HEK293 (cell line): ENCODE data around the gene TAPBP.

Experiments used
- GFI1B ChIP-seq: fragments of 450-650 bp; formaldehyde crosslinking; IDR thresholded peaks from 2 replicates; pipeline ENCODE4 v1.5.1; 2016; ENCODE audit warnings: missing biosample characterization, missing genetic modification characterization
- KLF10 ChIP-seq: fragments of 450-650 bp; IDR thresholded peaks from 2 replicates; pipeline ENCODE4 v1.5.1; 2018; ENCODE audit warnings: missing biosample characterization, mild to moderate bottlenecking, missing genetic modification characterization
- KLF7 ChIP-seq: fragments of 450-650 bp; formaldehyde crosslinking; IDR thresholded peaks from 2 replicates; pipeline ENCODE4 v1.5.1; 2016; ENCODE audit warnings: missing biosample characterization, missing genetic modification characterization, borderline replicate concordance
- KLF9 ChIP-seq: fragments of 450-650 bp; formaldehyde crosslinking; IDR thresholded peaks from 2 replicates; pipeline ENCODE4 v1.5.1; 2016; ENCODE audit warnings: missing biosample characterization, missing genetic modification characterization, low read depth
- YY2 ChIP-seq: fragments of 450-650 bp; formaldehyde crosslinking; IDR thresholded peaks from 2 replicates; pipeline ENCODE4 v1.5.1; 2016; ENCODE audit warnings: missing biosample characterization, missing genetic modification characterization
- ZEB2 ChIP-seq: fragments of 450-650 bp; formaldehyde crosslinking; IDR thresholded peaks from 2 replicates; pipeline ENCODE4 v1.5.1; 2016; ENCODE audit warnings: missing biosample characterization, missing genetic modification characterization
- ZNF2 ChIP-seq: fragments of 450-650 bp; formaldehyde crosslinking; IDR thresholded peaks from 2 replicates; pipeline ENCODE4 v1.5.1; 2016; ENCODE audit warnings: missing biosample characterization, missing genetic modification characterization
- ZNF24 ChIP-seq: fragments of 450-650 bp; formaldehyde crosslinking; IDR thresholded peaks from 2 replicates; pipeline ENCODE4 v1.5.1; 2016; ENCODE audit warnings: missing biosample characterization, missing genetic modification characterization
- ZNF292 ChIP-seq: fragments of 450-650 bp; formaldehyde crosslinking; IDR thresholded peaks from 2 replicates; pipeline ENCODE4 v1.5.1; 2016; ENCODE audit warnings: low read depth, missing biosample characterization, missing genetic modification characterization, borderline replicate concordance
- ZNF394 ChIP-seq: fragments of 450-650 bp; formaldehyde crosslinking; IDR thresholded peaks from 2 replicates; pipeline ENCODE4 v1.5.1; 2016; ENCODE audit warnings: missing biosample characterization, missing genetic modification characterization, mild to moderate bottlenecking, moderate library complexity, borderline replicate concordance
- ZNF473 ChIP-seq: fragments of 450-650 bp; formaldehyde crosslinking; IDR thresholded peaks from 2 replicates; pipeline ENCODE4 v1.5.1; 2017; ENCODE audit warnings: missing biosample characterization, missing genetic modification characterization
- ZNF501 ChIP-seq: fragments of 450-650 bp; formaldehyde crosslinking; IDR thresholded peaks from 2 replicates; pipeline ENCODE4 v1.5.1; 2016; ENCODE audit warnings: missing biosample characterization, missing genetic modification characterization
- ZNF555 ChIP-seq: fragments of 450-650 bp; formaldehyde crosslinking; conservative IDR thresholded peaks from 2 replicates; pipeline ENCODE4 v1.5.1; 2017; ENCODE audit warnings: missing biosample characterization, mild to moderate bottlenecking, missing genetic modification characterization, inconsistent platforms
- ZNF626 ChIP-seq: fragments of 450-650 bp; sonication (Bioruptor Pico); formaldehyde crosslinking; IDR thresholded peaks from 2 replicates; pipeline ENCODE4 v1.5.1; 2018; ENCODE audit warnings: missing biosample characterization, missing genetic modification characterization, inconsistent platforms
- ZNF670 ChIP-seq: fragments of 450-650 bp; formaldehyde crosslinking; IDR thresholded peaks from 2 replicates; pipeline ENCODE4 v1.5.1; 2016; ENCODE audit warnings: missing biosample characterization, missing genetic modification characterization, low read depth
- ZNF76 ChIP-seq: fragments of 450-650 bp; formaldehyde crosslinking; IDR thresholded peaks from 2 replicates; pipeline ENCODE4; 2016; ENCODE audit warnings: low read depth, missing biosample characterization, missing genetic modification characterization, borderline replicate concordance
- ZSCAN16 ChIP-seq: fragments of 450-650 bp; formaldehyde crosslinking; IDR thresholded peaks from 2 replicates; pipeline ENCODE4 v1.5.1; 2016; ENCODE audit warnings: missing biosample characterization, missing genetic modification characterization
- TF ChIP-seq, protein P1 (sequence below): IDR thresholded peaks from 2 replicates; pipeline ENCODE4 v1.6.1; 2011; ENCODE audit warnings: mild to moderate bottlenecking, low read depth, low read length, borderline replicate concordance
- TF ChIP-seq, protein P2 (sequence below): fragments of 450-650 bp; formaldehyde crosslinking; conservative IDR thresholded peaks from 2 replicates; pipeline ENCODE4 v1.5.1; 2016; ENCODE audit warnings: low read depth, missing biosample characterization, missing genetic modification characterization
- TF ChIP-seq, protein P3 (sequence below): fragments of 450-650 bp; formaldehyde crosslinking; IDR thresholded peaks from 2 replicates; pipeline ENCODE4 v1.5.0; 2017; ENCODE audit warnings: missing biosample characterization, missing genetic modification characterization, borderline replicate concordance
- TF ChIP-seq, protein P4 (sequence below): fragments of 450-650 bp; formaldehyde crosslinking; IDR thresholded peaks from 2 replicates; pipeline ENCODE4 v1.5.1; 2016; ENCODE audit warnings: missing biosample characterization, missing genetic modification characterization
- TF ChIP-seq, protein P5 (sequence below): fragments of 450-650 bp; formaldehyde crosslinking; IDR thresholded peaks from 2 replicates; pipeline ENCODE4 v1.5.1; 2017; ENCODE audit warnings: missing biosample characterization, missing genetic modification characterization
- TF ChIP-seq, protein P6 (sequence below): fragments of 450-650 bp; formaldehyde crosslinking; IDR thresholded peaks from 2 replicates; pipeline ENCODE4 v1.5.1; 2016; ENCODE audit warnings: missing biosample characterization, missing genetic modification characterization

Gene TAPBP

DNA sequence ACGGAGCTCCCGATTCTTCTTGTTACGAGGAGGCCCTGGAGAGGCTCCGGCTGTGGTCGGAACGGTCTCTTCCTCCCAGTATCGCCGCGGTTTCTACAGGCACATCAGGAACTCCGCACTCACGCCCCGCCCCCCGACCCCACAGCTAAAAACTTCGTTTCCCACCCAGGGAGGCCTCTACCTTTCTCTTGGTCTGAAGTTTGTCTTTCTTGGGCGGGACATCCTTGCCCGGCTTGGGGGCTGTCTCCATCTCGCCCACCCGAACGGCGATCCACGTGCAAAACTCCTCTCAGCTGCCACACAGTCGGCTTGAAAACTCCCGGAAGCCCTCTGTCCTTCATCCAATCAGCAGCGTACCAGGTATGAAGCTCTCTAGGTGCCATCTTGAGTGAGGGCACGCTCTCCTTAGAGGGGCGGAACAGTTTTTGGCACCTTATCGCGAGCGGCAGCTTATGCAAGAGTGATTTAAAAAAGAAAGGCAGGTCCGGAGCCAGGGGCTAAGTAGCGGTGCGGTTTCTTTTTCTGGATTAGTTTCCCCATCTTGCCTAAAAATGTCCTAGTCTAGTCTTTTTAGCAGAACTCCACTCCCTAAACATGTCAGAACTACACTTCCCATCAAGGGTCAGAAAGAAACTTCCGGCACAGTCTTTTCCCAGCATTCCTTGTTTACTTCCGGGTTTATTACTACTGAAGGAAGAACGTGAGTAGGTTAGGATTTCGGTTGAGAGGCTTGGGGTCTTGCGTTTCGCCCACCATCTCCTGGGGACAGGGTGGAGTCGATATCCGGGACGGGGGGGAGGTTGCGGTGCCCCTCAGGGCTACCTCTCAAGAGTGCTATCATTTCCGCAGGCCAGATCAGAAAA lies 24.7 kb downstream of the TAPBP start, which contains the start of the genes PFDN6 and WDR46 (continued):
- TF ChIP-seq ZNF76 (peak; percentile 98), ZNF292 (tag by site-specific recombination) (no peak), ZNF626 (tag by site-specific recombination) (no peak), ZNF24 (tag by site-specific recombination) (no peak), ZNF670 (tag by site-specific recombination) (no peak), ZNF473 (no peak), ZNF394 (tag by site-specific recombination) (peak; percentile 21; the same call in 1 of the 2 replicates), YY2 (tag by site-specific recombination) (peak; percentile 83), KLF10 (tag by site-specific recombination) (0 out of 2 replicates have a peak, but pooled peaks have one; percentile 21), KLF7 (tag by site-specific recombination) (peak; percentile 27; the same call in 1 of the 2 replicates), ZNF2 (tag by site-specific recombination) (0 out of 2 replicates have a peak, but pooled peaks have one; percentile 17), ZNF555 (tag by site-specific recombination) (no peak), KLF9 (tag by site-specific recombination) (peak; percentile 79), ZNF501 (no peak), ZEB2 (tag by site-specific recombination) (0 out of 2 replicates have a peak, but pooled peaks have one; percentile 19), GFI1B (no peak), ZSCAN16 (tag by site-specific recombination) (no peak)
- TF ChIP-seq, protein P1, sequence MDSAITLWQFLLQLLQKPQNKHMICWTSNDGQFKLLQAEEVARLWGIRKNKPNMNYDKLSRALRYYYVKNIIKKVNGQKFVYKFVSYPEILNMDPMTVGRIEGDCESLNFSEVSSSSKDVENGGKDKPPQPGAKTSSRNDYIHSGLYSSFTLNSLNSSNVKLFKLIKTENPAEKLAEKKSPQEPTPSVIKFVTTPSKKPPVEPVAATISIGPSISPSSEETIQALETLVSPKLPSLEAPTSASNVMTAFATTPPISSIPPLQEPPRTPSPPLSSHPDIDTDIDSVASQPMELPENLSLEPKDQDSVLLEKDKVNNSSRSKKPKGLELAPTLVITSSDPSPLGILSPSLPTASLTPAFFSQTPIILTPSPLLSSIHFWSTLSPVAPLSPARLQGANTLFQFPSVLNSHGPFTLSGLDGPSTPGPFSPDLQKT: no peak; the same call in 1 of the 2 replicates
- TF ChIP-seq, protein P2, sequence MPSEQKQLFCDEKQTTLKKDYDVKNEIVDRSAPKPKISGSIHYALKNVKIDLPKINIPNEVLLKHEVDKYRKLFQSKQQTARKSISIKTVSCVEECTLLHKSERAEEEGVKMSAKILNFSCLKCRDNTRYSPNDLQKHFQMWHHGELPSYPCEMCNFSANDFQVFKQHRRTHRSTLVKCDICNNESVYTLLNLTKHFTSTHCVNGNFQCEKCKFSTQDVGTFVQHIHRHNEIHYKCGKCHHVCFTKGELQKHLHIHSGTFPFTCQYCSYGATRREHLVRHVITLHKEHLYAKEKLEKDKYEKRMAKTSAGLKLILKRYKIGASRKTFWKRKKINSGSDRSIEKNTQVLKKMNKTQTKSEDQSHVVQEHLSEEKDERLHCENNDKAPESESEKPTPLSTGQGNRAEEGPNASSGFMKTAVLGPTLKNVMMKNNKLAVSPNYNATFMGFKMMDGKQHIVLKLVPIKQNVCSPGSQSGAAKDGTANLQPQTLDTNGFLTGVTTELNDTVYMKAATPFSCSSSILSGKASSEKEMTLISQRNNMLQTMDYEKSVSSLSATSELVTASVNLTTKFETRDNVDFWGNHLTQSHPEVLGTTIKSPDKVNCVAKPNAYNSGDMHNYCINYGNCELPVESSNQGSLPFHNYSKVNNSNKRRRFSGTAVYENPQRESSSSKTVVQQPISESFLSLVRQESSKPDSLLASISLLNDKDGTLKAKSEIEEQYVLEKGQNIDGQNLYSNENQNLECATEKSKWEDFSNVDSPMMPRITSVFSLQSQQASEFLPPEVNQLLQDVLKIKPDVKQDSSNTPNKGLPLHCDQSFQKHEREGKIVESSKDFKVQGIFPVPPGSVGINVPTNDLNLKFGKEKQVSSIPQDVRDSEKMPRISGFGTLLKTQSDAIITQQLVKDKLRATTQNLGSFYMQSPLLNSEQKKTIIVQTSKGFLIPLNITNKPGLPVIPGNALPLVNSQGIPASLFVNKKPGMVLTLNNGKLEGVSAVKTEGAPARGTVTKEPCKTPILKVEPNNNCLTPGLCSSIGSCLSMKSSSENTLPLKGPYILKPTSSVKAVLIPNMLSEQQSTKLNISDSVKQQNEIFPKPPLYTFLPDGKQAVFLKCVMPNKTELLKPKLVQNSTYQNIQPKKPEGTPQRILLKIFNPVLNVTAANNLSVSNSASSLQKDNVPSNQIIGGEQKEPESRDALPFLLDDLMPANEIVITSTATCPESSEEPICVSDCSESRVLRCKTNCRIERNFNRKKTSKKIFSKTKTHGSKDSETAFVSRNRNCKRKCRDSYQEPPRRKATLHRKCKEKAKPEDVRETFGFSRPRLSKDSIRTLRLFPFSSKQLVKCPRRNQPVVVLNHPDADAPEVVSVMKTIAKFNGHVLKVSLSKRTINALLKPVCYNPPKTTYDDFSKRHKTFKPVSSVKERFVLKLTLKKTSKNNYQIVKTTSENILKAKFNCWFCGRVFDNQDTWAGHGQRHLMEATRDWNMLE (tag by site-specific recombination): peak; percentile 95
- TF ChIP-seq, protein P3, sequence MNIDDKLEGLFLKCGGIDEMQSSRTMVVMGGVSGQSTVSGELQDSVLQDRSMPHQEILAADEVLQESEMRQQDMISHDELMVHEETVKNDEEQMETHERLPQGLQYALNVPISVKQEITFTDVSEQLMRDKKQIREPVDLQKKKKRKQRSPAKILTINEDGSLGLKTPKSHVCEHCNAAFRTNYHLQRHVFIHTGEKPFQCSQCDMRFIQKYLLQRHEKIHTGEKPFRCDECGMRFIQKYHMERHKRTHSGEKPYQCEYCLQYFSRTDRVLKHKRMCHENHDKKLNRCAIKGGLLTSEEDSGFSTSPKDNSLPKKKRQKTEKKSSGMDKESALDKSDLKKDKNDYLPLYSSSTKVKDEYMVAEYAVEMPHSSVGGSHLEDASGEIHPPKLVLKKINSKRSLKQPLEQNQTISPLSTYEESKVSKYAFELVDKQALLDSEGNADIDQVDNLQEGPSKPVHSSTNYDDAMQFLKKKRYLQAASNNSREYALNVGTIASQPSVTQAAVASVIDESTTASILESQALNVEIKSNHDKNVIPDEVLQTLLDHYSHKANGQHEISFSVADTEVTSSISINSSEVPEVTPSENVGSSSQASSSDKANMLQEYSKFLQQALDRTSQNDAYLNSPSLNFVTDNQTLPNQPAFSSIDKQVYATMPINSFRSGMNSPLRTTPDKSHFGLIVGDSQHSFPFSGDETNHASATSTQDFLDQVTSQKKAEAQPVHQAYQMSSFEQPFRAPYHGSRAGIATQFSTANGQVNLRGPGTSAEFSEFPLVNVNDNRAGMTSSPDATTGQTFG (tag by site-specific recombination): no peak
- TF ChIP-seq, protein P4, sequence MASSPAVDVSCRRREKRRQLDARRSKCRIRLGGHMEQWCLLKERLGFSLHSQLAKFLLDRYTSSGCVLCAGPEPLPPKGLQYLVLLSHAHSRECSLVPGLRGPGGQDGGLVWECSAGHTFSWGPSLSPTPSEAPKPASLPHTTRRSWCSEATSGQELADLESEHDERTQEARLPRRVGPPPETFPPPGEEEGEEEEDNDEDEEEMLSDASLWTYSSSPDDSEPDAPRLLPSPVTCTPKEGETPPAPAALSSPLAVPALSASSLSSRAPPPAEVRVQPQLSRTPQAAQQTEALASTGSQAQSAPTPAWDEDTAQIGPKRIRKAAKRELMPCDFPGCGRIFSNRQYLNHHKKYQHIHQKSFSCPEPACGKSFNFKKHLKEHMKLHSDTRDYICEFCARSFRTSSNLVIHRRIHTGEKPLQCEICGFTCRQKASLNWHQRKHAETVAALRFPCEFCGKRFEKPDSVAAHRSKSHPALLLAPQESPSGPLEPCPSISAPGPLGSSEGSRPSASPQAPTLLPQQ (tag by site-specific recombination): no peak
- TF ChIP-seq, protein P5, sequence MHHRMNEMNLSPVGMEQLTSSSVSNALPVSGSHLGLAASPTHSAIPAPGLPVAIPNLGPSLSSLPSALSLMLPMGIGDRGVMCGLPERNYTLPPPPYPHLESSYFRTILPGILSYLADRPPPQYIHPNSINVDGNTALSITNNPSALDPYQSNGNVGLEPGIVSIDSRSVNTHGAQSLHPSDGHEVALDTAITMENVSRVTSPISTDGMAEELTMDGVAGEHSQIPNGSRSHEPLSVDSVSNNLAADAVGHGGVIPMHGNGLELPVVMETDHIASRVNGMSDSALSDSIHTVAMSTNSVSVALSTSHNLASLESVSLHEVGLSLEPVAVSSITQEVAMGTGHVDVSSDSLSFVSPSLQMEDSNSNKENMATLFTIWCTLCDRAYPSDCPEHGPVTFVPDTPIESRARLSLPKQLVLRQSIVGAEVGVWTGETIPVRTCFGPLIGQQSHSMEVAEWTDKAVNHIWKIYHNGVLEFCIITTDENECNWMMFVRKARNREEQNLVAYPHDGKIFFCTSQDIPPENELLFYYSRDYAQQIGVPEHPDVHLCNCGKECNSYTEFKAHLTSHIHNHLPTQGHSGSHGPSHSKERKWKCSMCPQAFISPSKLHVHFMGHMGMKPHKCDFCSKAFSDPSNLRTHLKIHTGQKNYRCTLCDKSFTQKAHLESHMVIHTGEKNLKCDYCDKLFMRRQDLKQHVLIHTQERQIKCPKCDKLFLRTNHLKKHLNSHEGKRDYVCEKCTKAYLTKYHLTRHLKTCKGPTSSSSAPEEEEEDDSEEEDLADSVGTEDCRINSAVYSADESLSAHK (tag by site-specific recombination): no peak
- TF ChIP-seq, protein P6, sequence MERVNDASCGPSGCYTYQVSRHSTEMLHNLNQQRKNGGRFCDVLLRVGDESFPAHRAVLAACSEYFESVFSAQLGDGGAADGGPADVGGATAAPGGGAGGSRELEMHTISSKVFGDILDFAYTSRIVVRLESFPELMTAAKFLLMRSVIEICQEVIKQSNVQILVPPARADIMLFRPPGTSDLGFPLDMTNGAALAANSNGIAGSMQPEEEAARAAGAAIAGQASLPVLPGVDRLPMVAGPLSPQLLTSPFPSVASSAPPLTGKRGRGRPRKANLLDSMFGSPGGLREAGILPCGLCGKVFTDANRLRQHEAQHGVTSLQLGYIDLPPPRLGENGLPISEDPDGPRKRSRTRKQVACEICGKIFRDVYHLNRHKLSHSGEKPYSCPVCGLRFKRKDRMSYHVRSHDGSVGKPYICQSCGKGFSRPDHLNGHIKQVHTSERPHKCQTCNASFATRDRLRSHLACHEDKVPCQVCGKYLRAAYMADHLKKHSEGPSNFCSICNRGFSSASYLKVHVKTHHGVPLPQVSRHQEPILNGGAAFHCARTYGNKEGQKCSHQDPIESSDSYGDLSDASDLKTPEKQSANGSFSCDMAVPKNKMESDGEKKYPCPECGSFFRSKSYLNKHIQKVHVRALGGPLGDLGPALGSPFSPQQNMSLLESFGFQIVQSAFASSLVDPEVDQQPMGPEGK (tag by site-specific recombination): peak; percentile 46; the same call in 1 of the 2 replicates
